Activated CD4-positive, alpha-beta T cell treated with anti-CD3 and anti-CD28 coated beads, Interleukin-2, amount 50 U/mL, for 24 hours (primary cell): ENCODE measurements around the gene CSTF2T.

Experiments
- DNase-seq, 2 donors: peaks; one replicate each; pipeline ENCODE4 v3.0.0-alpha.2; 2020; ENCODE audit warnings: low read depth in 1 of 2, low spot score in 1 of 2

Gene CSTF2T, protein sequence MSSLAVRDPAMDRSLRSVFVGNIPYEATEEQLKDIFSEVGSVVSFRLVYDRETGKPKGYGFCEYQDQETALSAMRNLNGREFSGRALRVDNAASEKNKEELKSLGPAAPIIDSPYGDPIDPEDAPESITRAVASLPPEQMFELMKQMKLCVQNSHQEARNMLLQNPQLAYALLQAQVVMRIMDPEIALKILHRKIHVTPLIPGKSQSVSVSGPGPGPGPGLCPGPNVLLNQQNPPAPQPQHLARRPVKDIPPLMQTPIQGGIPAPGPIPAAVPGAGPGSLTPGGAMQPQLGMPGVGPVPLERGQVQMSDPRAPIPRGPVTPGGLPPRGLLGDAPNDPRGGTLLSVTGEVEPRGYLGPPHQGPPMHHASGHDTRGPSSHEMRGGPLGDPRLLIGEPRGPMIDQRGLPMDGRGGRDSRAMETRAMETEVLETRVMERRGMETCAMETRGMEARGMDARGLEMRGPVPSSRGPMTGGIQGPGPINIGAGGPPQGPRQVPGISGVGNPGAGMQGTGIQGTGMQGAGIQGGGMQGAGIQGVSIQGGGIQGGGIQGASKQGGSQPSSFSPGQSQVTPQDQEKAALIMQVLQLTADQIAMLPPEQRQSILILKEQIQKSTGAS

DNA sequence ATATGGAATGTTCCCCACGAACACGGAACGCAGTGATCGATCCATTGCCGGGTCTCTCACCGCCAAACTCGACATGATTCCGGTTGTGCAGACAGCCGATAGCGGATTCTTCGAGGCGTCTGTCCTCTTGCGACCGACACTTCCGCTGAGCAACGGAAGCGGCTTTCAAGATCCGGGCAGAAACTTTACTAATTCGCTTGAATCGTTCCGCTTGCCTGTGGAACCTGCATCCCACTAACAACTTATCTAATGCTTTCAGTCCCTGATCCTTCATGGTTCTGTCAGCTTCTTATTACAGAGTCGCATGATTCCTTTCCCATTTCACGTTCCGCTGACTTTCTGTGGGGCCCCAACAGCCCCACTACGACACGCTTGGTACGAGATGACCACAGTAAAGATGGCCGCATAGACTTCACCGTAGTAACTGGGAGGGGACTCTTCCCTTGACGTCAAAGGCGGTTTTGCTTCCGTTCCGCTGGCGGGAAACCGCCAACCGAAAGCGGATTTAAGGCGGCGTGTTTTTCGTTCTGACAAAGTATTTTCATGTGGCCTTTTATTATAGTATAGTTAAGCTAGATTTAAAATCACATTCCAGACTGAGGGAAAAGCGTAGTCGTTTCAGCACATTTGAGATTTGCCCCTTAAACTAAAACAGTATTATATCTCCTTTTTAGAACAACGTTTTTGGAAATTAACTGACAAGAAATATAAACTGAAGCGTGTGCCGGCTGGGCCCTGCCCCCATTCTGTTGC, at the start of gene CSTF2T:
CSTF2T (minus strand) TSS at position 121 of the 753 bp plus-strand sequence; CDS start at position 75, 46 bp downstream.
- DNase-seq: peak; percentile 84 to 92

DNA sequence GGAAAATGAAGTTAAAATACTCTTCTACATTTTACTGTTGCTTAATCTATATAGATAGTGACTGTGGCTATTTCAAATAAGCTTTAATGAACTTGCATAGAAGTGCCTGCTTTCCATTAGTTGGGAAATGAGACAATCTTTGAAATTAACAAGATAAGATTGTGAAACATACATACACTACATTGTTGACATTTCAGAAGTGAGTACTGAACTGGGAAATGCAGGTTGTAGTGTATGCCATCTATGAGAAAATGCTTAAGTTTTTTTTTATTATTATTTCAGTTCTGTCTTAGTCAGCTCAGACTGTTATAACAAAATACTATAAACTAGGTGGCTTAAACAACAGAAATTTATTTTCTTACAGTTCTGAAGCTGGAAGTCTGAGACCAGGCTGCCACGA, 49.6 kb upstream of the CSTF2T start:
- no peak for DNase-seq

DNA sequence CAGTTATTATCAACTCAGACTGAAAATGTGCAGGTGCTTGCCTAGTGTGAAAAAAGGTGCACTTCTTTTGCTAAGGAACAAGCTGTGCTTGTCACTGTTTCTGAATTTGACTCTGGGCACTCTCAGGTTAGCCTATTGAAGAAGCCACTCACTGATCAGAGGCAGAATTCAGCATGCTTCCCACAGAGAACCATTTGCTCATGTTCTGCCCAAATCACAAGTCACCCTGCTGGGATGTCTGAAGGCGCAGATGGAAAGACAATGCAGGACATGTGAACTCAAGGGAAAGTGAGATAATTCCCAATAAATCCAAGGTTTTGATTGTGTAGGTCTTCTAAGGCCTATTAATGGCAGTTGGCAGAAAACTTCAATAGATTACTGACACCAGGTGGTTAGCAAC, 47.8 kb upstream of the CSTF2T start:
- DNase-seq: no peak

DNA sequence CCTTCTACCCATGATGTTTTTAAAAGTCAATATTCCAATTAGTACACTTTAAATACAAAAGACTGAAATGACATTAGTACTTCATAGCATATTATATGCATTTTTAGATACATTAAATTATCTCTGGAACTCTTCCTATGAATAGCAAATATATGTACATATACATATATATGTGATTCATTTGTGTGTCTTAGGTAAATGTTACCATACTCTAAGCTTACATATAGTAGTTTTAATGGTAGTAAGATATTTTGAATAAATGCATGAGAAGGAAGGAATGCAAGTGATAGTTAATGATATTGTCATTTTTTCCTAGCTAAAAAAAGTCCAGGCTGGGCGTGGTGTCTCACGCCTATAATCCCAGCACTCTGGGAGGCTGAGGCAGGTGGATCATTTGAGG, 46.0 kb upstream of the CSTF2T start:
- DNase-seq: no peak

DNA sequence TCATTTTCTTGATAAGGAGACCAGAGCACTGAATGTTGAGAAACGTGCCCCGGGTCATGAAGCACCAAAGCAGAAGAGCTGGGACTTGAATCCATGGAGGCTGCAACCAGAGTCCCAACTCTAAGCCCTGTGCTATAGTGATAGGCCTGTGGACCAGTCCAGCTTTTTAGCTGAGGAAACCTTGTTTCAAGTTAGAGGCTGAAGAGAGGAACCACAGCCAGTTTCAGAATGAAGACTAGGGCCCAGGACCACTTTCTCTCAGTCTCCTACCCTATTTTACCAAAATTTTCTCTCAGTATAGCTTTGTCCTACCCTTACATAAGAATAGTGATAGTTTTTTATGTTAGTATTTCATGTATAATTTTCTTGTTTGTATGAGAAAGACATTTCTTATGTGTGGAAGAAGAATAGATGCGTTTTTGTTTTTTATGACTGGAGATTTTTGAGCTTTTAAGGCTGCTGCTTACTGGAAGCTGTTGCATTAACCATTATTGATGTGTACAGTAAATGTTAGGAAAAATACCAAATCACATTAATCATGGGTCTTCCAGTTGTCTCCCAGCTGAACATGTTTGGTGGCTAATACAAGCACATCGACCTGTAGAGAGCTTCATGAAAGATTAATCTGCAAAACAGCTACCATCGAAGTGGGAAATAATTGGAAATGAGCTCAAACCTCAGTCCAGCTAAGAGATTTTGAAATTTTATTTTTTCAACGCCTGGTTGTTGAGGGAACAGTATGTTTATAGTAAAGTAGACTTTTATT, 45.0 kb upstream of the CSTF2T start:
- DNase-seq: no peak

DNA sequence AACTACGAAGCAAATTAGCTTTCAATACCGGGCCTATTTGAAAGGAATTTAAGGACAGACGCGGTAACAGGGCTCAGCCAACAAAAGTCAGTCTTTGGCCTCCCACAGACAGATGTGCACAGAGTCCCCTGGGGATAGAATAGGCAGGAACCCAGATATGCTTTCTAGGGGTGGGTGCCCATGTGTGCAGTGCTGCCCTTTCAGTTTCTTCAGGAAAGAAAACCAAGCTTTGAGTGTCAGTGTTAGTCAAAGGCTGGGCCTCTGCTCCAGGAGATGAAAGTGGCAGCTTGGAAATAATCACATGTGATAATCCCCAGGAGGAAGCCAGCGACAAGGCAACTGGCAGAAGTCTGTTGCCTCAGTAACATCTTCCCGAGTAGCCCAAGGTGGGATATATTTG, 43.8 kb upstream of the CSTF2T start:
- DNase-seq: no peak

DNA sequence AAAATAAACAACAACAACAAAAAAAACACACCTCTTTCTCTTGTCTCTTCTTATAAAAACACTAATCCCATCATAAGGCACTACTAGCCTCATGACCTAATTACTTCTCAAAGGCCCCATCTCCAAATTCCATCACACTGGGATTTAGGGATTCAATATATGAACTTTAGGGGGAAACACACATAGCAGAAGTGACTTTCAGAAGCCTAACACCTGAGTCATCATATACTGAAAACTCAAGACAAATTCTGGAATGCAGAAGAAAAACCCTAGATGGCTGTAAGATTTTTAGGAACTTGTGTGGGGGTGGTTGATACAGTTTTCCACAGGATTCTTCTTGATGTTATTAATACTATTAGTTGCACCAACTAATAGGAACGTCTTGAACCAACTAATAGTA, 33.7 kb upstream of the CSTF2T start:
- no peak for DNase-seq

DNA sequence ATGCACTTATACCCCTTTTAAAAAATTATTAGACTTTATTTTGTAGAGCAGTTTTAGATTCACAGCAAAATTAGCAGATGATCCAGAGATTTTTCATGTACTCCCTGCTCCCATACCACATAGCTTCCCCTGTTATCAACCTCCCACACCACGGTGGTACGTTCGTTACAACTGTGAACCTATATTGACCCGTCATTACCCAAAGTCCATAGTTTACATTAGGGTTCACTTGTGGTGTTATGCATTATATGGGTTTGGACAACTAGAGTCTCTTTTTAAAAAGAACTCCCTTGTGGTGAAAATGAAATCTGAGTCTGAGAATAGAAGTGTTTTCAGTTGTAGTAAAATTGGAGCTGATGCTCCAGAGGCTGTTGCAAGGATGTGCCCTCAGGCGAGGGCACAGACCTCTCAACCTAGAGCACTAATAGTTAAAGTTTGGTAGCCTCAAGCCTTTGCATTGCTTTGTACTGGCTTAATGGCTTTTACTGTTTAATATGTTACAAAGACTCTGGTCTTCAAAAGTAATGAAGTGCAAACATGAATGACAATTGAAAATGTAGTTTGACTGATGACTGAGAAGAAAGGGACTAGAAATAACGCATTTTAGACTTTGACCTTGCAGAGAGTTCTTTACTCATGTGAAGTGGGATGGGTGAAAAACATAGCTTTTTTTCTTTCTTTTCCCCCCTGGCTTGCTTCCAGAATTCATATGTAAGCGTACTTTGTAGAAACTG, 30.6 kb upstream of the CSTF2T start:
- no peak for DNase-seq

DNA sequence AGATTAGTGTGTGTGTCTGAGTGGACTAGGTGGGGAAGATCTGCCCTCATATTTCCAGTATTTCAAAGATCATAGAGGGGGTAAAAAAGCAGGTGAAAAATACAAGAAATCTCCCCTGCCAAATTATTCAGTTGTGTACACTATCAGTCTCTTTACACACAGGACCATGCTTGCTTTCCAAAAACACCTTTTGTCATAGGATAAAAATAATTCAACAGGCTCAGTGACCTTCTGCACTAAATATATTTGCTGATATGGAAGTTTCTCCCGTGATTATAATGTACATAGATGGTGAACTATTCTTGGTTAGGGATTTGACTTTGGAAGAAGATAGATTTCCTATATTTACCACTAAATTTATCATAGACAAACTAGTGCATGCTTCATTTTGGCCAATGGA, 24.6 kb upstream of the CSTF2T start:
- DNase-seq: no peak

DNA sequence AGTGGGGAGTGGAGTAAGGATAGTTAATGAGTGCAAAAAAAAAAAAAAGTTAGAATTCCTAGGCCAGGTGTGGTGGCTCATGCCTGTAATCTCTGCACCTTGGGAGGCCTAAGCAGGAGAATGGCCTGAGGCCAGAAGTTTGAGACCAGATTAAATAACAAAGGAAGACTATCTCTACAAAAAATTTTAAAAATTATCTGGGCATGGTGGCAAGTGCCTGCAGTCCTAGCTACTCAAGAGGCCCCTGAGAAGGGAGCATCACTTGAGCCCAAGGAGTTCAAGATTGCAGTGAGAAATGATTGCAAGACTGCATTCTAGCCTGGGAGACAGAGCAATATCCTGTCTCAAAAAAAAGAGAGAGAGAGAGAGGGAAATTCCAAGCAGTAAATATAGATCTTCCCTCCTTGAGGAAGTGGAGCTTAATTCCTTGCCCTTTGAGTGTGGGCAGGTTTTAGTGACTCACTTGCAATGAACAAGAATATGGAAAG, 19.5 kb upstream of the CSTF2T start:
- DNase-seq: no peak

DNA sequence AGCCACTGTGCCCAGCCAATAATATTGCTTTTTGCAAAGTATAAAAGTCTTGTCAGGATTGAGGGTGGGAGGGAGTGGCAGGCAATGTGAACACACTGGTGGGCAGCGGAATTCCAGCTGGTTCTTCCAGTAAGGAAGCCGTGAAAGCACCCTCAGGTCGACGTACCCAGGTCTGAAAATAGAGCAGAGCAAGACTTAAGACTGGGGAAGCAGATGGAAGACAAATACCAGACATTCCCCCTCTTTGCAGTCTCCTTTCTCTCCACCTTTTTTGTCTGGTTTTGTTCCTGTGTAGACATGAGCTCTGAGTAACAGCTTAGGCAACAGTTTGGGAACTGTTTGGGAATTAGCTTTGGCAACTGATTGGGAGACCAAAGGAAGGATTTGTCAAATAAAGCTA, 17.6 kb upstream of the CSTF2T start:
- DNase-seq: no peak

DNA sequence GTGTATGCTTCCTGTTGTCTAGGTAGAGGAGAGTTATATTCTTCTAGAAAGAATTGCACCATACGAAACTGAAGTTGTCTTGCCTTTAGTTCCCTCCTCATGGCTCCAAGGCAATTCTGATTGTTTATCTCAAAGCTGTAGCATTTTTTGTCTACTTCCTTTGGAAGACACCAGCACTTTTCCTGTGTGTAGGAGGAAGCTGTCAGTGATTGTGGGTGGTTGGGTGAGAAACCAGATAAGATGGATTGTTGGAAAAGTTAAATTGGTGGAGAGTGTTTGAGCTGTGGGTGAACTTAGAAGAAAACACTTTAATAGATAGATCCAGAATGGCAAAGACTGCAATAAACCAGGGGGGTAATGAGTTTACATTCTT, 12.1 kb upstream of the CSTF2T start:
- DNase-seq: no peak

DNA sequence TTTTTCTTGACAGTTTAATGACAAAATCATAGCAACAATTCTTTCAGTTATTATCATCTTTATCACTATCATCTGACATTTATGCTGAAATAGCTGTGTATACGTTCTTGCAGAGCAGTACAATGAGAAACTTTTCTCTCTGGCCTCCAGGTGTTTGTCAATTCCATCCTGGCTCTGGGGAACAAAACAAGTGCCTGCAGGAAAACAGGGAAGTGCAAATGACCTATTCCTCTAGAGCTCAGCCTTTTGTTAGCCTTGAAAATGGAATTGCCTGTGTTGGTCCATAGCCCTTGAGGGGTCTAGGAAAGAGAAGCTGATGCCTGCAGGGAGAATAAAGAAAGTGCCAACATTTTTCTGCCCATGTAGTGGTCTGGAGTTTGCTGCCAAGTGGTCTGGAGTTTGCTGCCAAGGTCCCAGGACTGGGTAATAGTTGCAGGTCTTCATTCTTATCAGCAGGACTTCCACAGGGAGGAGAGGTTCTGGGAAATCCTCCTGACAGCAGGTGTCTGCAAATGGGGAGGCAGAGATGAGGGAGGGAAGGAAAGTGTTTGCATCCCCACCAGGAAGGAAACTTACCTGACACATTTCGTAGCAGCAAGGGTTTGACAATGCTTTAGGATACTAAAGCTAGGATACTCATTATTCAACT, 10.1 kb upstream of the CSTF2T start:
- DNase-seq: no peak

DNA sequence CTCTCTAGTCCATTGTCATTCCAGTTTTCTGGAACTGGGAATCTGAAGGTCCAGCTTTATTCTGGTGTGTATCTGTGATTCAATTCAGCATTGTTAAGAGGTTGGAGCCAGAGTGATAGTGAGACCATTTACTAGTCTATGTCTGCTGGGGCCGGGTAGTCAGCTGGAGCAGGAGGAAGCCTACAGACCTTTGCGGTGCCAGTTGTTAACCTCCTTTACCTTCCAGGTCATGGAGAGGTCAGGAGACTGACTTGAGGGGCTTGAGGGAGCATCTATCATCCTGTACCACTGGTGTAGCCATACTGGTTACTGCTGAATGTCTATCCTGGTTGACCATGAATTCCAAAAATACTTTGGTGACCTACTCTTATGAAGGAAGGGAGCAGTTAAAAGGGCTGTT, 9.2 kb upstream of the CSTF2T start:
- DNase-seq: no peak

DNA sequence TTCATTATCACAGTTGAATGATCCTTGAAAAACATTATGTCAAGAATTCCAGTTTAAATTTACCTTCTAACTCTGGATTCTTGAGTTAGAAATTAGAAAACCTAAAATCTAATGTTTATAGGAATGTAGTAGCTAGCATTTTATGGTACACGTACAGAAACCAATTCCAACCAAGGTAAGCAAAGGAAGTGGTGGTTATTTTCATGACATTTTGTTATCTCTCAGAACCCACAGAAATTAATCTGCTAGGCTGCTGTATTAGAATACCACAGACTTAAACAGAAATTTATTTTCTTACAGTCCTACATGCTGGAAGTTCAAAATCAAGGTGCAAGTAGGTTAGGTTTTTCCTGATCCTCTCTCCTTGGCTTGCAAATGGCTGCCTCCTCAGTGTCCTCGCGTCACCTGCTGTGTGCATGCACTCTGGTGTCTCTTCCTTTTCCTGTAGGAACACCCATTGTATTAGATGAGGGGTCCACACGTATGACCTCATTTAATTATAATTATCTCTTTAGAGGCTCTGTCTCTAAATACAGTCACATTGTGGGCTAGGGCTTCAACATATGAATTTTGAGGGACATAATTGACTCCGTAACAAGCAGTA, 8.5 kb upstream of the CSTF2T start:
- no peak for DNase-seq

DNA sequence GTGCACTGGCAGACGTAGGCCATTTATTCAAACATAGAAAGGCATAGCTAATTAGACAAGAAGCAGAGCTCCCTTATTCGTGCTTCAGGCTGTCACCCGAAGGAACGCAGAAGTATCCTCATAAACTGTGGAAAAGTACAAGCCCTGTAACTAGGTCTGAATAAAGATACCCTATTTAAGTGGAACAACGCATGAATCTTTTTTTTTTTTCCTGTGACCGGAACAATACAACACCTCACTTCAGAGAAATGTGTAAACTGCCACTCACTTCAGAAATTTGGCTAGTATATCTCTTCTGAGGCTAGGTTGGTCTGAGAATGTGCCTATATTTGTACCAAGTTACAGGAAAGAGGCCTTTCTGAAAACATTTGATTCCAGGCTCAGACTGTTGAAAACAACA, 8.0 kb upstream of the CSTF2T start:
- DNase-seq: no peak

DNA sequence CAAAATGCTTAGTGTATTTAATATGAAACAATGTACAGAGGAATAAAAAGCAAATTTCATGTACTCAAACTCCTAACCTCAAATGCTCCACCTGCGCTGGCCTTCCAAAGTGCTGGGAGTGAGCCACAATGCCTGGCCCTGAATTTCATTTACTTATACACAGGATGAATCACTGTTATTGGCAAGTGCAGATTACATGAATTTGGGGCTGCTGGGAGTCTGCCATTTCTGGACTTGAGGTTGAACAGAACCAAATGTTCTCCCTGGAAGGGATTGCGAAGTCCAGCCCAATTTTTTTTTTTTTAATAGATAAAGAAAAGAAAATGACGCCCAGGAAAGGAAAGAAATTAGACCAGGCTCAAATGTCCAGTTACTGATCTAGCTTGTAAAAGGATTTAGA, 6.8 kb upstream of the CSTF2T start:
- no peak for DNase-seq

DNA sequence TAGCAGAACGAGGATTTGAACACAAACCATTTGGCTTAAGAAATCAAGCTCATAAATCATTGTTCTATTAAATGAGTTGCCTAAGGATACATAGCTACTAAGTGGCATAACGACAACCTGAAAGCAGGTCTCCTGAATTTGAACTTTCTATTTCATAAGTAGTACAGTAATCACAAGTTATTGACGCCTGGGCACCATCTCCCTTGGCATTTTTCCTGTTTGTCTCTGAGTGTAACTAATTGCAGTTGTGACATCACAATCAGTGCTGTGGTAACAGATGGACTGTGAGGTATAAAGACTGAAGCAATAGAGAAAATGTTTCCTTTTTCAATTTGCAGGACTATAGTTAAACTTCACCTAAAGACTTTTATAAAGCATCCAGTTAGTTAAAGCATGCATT, 6.4 kb upstream of the CSTF2T start:
- no peak for DNase-seq

DNA sequence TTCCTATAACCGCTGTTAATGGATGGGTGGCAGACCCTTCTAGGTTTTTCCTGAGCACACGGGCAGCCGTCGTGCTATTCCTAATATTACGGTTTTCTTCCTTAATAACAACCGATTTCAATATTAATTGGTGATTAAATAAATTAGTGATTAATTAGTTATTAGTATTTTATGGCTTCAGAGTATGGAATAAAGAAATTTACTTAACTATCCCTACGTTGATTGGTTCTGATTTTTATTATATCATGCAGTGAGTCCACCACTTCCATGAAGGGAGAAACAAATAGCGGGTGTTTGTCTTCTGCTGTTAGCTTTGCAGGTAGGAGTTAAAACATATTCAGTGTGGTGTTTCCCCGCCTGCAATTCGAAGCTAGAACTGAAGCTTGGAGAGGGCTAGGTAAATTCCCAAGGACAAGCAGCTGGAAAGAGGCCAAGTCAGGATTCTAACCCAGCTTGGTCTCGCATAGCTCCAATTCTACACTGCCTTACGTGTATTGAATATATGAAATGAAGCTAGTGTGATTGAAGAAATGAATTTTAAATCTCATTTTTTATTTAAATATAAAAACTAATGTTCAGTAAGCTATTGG, 928 bp upstream of the CSTF2T start:
- DNase-seq: peak in 1 of 2 donors; percentile 30

DNA sequence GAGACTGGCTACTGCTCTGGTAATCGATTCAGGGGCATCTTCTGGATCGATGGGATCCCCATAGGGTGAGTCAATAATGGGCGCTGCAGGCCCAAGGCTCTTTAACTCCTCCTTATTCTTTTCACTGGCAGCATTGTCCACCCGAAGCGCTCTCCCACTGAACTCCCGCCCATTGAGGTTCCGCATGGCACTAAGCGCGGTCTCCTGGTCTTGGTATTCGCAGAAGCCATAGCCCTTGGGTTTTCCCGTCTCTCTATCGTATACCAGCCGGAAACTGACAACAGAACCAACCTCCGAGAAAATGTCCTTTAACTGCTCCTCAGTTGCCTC, 285 bp downstream of the CSTF2T start:
- DNase-seq: no peak
